Renal pelvis (tissue), 12 donors: ENCODE data around the gene LINC01488. TPM values are rescaled to one million over a fixed set of nuclear protein-coding genes. Genes with fewer than 3 reads are reported as not detected.
A peak's percentile ranks its signal among the peaks of the same experiment; 100 is the strongest.

ENCODE experiments used
- DNase-seq: peaks from one replicate; pipeline ENCODE4 v3.0.0-alpha.2; 2013
- long read RNA-seq, 16 experiments: transcript quantifications; one replicate each; lab custom pipeline, GENCODE V29; 2026
- polyA plus RNA-seq, 3 donors: library from polyadenylated mRNA; unstranded; fragments of 120-200 nt; gene quantifications; one replicate each; pipeline ENCODE4 v1.2.1, GENCODE V29; 2013; ENCODE audit not compliant: insufficient read length in 3 of 3

LINC01488 gene
- polyA plus RNA-seq = under 1 TPM in 1 of 3 donors, not detected in 2; 0.04 TPM
- long read RNA-seq, donor 1 = 0 reads
- long read RNA-seq, donor 2 = 0 reads
- long read RNA-seq, donor 3 = 0 reads
- long read RNA-seq, donor 4 = 0 reads
- long read RNA-seq, donor 5 = 0 reads
- long read RNA-seq, donor 6 = 0 reads
- long read RNA-seq, donor 7 = 0 reads
- long read RNA-seq, donor 8 = 0 reads
- long read RNA-seq, donor 9 = 0 reads
- long read RNA-seq, donor 10 = 0 reads
- long read RNA-seq, donor 11 = 0 reads
- long read RNA-seq, donor 12 = 0 reads
- long read RNA-seq, donor 13 = 0 reads
- long read RNA-seq, donor 14 = 0 reads
- long read RNA-seq, donor 15 = 0 reads
- long read RNA-seq, donor 16 = 0 reads

GRCh38 chr11:69481393-69481844 is at the start of gene LINC01488:
Gene LINC01488, plus strand, starts transcription at chr11:69481663.
- no peak for DNase-seq

- no peak for DNase-seq
Observed at GRCh38 chr11:69431893-69432738, 49.3 kb upstream of the LINC01488 start.

- no peak for DNase-seq
Observed at GRCh38 chr11:69433741-69434140, 47.7 kb upstream of the LINC01488 start.

GRCh38 chr11:69434471-69434931 is 47.0 kb upstream of the LINC01488 start:
- DNase-seq = no peak

- no peak for DNase-seq
Observed at GRCh38 chr11:69435161-69435986, 46.1 kb upstream of the LINC01488 start.

GRCh38 chr11:69436041-69436982 is 45.2 kb upstream of the LINC01488 start:
- DNase-seq = no peak

GRCh38 chr11:69437001-69437875 is 44.2 kb upstream of the LINC01488 start:
- no peak for DNase-seq

GRCh38 chr11:69437876-69438205 is 43.6 kb upstream of the LINC01488 start:
- DNase-seq = no peak

- no peak for DNase-seq
Observed at GRCh38 chr11:69438286-69438920, 43.1 kb upstream of the LINC01488 start.

GRCh38 chr11:69439127-69439526 is 42.3 kb upstream of the LINC01488 start:
- DNase-seq = no peak

GRCh38 chr11:69439651-69440464 is 41.6 kb upstream of the LINC01488 start:
- no peak for DNase-seq

GRCh38 chr11:69440876-69441275 is 40.6 kb upstream of the LINC01488 start:
- DNase-seq = no peak

- DNase-seq = no peak
Observed at GRCh38 chr11:69442012-69442806, 39.3 kb upstream of the LINC01488 start.

- no peak for DNase-seq
Observed at GRCh38 chr11:69442807-69443137, 38.7 kb upstream of the LINC01488 start.

- peak; percentile 93 for DNase-seq
Observed at GRCh38 chr11:69443138-69443967, 38.1 kb upstream of the LINC01488 start.

- DNase-seq = no peak
Observed at GRCh38 chr11:69443968-69444364, 37.5 kb upstream of the LINC01488 start.
